GM12875 (cell line): ENCODE measurements around the gene KRR1.
"Not testable (repeated sequence)": the region's sequence is repeated elsewhere in the genome, so short reads cannot be mapped to it uniquely, and the experiment has no call there.

Experiments used
- H3K4me3 ChIP-seq: one replicate; pipeline ENCODE4 v1.5.1; 2011; ENCODE audit warnings: low read depth, low read length, control low read depth
- CTCF ChIP-seq: IDR thresholded peaks from 2 replicates; pipeline ENCODE4 v1.5.1; 2011; ENCODE audit warnings: low read depth, mild to moderate bottlenecking, control low read depth, inconsistent platforms, low read length, moderate library complexity, borderline replicate concordance; ENCODE audit not compliant: insufficient read depth

KRR1 gene

GRCh38 chr12:75476071-75476470 is 35.3 kb downstream of the KRR1 start:
- H3K4me3 ChIP-seq, result no peak overlapping the region
- TF ChIP-seq CTCF, result no peak

GRCh38 chr12:75474116-75474515 is 37.3 kb downstream of the KRR1 start:
- TF ChIP-seq CTCF, result no peak
- H3K4me3 ChIP-seq, result no peak overlapping the region

GRCh38 chr12:75471902-75472890 is 39.2 kb downstream of the KRR1 start:
- no peak for TF ChIP-seq CTCF

GRCh38 chr12:75460204-75460603 is 51.2 kb downstream of the KRR1 start:
- TF ChIP-seq CTCF, result no peak
- no peak overlapping the region for H3K4me3 ChIP-seq

More at GRCh38 chr12:75471902-75472890, 39.2 kb downstream of the KRR1 start:
- no peak overlapping the region for H3K4me3 ChIP-seq

GRCh38 chr12:75459755-75460154 is 51.7 kb downstream of the KRR1 start:
- TF ChIP-seq CTCF, result no peak
- no peak overlapping the region for H3K4me3 ChIP-seq

- H3K4me3 ChIP-seq, result not testable (repeated sequence)
Observed at GRCh38 chr12:75457866-75458265, 53.5 kb downstream of the KRR1 start.

- H3K4me3 ChIP-seq, result no peak overlapping the region
- no peak for TF ChIP-seq CTCF
Observed at GRCh38 chr12:75457191-75457590, 54.2 kb downstream of the KRR1 start.
